ENCODE measurements around the gene PSMC5.

DNA sequence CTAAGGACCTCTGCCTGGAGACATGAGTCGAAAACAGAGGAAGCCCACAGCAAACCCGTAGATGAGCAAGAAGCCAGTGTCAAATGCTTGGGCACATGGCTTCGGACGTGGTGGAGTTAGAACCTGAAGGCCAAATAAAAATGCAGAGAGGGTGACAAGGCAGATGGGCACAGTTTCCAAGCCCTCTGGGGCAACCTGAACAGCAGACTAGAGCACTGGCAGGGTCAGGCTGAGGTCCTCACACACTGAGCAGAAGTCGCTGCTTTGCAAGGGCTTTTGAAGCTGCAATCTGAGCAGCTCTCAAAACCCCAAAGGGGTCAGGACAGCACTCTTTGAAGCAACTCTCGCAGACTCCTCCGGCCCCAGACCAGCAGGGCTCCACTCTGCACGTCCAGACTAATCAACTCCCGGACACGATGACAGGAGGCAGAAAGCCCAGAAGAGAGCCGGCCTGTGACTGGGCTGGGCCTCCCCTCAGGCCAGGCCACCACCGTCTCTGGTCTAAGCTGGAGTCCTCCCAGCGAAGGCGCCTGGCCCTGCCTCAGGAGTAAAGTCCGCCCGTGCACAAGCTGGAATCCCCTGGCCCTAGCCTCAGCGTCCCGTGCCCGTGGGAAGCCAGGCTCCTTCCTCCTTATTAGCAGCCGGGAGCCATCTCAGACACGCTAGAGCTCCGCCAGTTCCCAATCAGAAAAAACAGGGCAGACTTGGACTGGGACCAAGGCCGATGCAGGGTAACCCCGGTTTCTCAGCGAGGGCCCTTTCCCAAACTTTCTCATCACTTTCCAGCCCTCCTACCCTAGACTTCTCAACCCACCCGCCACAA is 14.3 kb downstream of the PSMC5 start:
- TF ChIP-seq, protein P1, sequence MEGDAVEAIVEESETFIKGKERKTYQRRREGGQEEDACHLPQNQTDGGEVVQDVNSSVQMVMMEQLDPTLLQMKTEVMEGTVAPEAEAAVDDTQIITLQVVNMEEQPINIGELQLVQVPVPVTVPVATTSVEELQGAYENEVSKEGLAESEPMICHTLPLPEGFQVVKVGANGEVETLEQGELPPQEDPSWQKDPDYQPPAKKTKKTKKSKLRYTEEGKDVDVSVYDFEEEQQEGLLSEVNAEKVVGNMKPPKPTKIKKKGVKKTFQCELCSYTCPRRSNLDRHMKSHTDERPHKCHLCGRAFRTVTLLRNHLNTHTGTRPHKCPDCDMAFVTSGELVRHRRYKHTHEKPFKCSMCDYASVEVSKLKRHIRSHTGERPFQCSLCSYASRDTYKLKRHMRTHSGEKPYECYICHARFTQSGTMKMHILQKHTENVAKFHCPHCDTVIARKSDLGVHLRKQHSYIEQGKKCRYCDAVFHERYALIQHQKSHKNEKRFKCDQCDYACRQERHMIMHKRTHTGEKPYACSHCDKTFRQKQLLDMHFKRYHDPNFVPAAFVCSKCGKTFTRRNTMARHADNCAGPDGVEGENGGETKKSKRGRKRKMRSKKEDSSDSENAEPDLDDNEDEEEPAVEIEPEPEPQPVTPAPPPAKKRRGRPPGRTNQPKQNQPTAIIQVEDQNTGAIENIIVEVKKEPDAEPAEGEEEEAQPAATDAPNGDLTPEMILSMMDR (IDR thresholded peaks at IDR 0.05; ENCODE audit: low read length): no peak
- no peak for TF ChIP-seq EZH2 (IDR thresholded peaks at IDR 0.05; ENCODE audit: borderline replicate concordance, low read length)

All from OCI-LY1 (cell line).